Measurements from ENCODE around the gene SPINT1. TPM values are rescaled to one million over a fixed set of nuclear protein-coding genes. Genes with fewer than 3 reads are reported as not detected.
A peak's percentile ranks its signal among the peaks of the same experiment; 100 is the strongest.

SPINT1 gene
- total RNA-seq, 1 donor from 2014 or later, result 0.87 TPM

DNA sequence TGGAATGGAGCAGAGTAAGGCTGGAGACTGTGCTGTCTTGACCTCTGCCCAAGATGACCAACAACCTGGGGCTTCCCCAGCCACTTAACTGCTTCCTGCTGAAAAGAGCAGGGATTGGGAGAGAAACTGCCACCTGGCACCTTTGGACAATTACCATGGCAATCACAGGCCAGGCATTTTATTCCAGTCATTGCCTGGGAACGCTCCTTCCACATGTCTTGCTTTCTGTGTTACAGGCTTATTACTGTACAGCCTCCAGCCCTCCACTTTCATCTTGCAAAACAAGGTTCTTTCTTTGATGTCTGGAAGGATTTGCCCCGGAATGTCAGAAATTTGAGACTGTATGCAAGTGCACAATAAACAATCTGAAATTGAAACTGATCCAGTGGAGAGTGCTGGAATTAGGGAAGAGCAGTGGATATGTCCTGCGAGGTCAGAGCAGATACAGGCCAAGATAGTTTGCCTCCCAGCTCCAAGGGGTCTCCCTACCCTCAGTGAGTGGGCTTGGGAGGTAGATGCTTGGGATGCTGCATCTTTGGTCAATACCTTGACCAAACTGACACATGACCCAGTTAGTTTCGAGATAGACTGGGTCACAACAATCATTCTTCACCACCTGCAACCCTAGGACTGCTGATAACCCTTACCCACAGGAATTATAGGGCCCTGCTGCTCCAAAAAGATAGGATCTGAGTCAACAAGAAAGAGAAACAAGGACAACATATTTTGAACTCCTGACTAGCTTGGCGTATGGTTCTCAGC lies 18.0 kb upstream of the SPINT1 start:
- TF ChIP-seq, protein P1, sequence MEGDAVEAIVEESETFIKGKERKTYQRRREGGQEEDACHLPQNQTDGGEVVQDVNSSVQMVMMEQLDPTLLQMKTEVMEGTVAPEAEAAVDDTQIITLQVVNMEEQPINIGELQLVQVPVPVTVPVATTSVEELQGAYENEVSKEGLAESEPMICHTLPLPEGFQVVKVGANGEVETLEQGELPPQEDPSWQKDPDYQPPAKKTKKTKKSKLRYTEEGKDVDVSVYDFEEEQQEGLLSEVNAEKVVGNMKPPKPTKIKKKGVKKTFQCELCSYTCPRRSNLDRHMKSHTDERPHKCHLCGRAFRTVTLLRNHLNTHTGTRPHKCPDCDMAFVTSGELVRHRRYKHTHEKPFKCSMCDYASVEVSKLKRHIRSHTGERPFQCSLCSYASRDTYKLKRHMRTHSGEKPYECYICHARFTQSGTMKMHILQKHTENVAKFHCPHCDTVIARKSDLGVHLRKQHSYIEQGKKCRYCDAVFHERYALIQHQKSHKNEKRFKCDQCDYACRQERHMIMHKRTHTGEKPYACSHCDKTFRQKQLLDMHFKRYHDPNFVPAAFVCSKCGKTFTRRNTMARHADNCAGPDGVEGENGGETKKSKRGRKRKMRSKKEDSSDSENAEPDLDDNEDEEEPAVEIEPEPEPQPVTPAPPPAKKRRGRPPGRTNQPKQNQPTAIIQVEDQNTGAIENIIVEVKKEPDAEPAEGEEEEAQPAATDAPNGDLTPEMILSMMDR (IDR thresholded peaks at IDR 0.05), result no peak
- Mint-ChIP-seq H3K4me1 (ENCODE audit: low read depth) (peaks cover 3% of the 10 kb centered on the region), H3K4me3 (ENCODE audit: unreplicated experiment) (no peak overlapping the region), H3K27ac (ENCODE audit: unreplicated experiment) (no peak overlapping the region), H3K9me3 (ENCODE audit: low read depth) (no peaks in the 10 kb centered on the region), H3K36me3 (ENCODE audit: low read depth) (no peaks in the 10 kb centered on the region), H3K27me3 (ENCODE audit: low read depth) (peaks cover 8% of the 10 kb centered on the region)
- DNase-seq (ENCODE audit: low spot score), result no peak

DNA sequence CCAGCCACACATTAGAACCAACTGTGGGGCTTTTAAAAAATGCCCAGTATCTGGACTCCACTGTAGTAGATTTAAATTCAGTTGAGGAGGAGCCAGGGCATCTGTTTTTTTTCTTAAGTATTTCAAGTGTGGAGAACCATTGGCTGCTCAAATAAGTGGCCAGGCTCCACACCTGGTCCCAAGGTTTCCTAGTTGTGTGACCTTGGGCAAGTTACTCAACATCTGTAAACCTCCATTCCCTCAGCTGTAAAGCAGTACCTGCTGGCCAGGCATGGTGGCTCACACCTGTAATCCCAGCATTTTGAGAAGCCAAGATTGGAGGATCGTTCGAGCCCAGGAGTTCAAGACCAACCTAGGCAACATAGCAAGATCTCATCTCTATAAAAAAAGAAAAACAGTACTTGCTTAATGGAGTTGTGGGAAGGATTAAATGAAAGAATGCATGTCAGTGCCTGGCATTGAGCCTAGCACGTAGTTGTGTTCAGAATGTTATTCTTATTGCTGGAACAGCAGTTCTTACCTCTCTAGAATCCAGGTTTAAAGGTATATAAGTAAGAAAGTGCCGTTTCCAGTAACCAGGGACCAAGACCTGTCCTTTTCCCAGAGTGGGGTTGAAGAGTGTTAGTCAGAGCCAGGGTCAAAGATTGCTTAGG lies 17.3 kb upstream of the SPINT1 start:
- DNase-seq (ENCODE audit: low spot score), result no peak
- Mint-ChIP-seq H3K4me3 (ENCODE audit: unreplicated experiment) (no peak overlapping the region), H3K27ac (ENCODE audit: unreplicated experiment) (no peak overlapping the region), H3K9me3 (ENCODE audit: low read depth) (no peaks in the 10 kb centered on the region), H3K27me3 (ENCODE audit: low read depth) (peaks cover 8% of the 10 kb centered on the region), H3K4me1 (ENCODE audit: low read depth) (peaks cover 3% of the 10 kb centered on the region), H3K36me3 (ENCODE audit: low read depth) (no peaks in the 10 kb centered on the region)
- TF ChIP-seq, protein P1 (IDR thresholded peaks at IDR 0.05), result no peak

DNA sequence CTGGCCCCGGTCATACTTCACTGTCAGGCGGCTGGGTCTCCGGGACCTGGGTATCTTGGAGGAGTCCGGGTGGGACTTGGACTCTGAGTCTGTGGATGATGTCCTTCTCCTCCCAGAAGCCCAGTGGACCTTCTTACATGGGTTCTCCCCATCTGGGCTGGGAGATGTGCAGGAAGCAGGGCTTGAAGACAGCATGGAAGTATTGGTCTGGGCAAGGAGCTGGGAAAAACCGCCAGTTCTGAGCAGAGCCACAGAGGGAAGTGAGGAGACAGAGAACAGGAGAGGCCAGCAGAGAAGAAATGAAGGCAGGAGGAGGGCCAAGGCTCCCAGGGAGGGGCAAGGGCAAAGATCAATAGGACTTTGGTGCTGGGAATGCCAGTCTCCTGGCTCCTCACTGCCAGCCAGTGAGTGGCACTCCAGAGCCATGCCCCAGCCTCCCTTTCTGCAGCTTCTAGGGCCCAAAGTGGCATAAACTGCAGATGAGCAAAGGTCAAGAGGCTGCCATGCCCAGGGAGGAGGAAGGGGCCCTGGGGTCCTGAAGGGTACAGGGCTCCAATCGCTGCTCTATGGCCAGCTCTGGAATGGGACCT lies 15.3 kb upstream of the SPINT1 start, which contains the start of gene PPP1R14D:
Gene PPP1R14D, minus strand, starts transcription at position 262 of the 590 bp plus-strand sequence. Its CDS starts 67 bp downstream, at position 195.
- H3K36me3 Mint-ChIP-seq (ENCODE audit: low read depth), result no peaks in the 10 kb centered on the region
- H3K27me3 Mint-ChIP-seq (ENCODE audit: low read depth), result peaks cover 8% of the 10 kb centered on the region
- no peaks in the 10 kb centered on the region for H3K9me3 Mint-ChIP-seq (ENCODE audit: low read depth)
- TF ChIP-seq, protein P1 (IDR thresholded peaks at IDR 0.05), result no peak
- no peak within 1 kb of the TSS for H3K27ac Mint-ChIP-seq (ENCODE audit: unreplicated experiment)
- DNase-seq (ENCODE audit: low spot score), result peak; percentile 66
- no peak within 1 kb of the TSS for H3K4me3 Mint-ChIP-seq (ENCODE audit: unreplicated experiment)
- H3K4me1 Mint-ChIP-seq (ENCODE audit: low read depth), result peaks cover 3% of the 10 kb centered on the region

DNA sequence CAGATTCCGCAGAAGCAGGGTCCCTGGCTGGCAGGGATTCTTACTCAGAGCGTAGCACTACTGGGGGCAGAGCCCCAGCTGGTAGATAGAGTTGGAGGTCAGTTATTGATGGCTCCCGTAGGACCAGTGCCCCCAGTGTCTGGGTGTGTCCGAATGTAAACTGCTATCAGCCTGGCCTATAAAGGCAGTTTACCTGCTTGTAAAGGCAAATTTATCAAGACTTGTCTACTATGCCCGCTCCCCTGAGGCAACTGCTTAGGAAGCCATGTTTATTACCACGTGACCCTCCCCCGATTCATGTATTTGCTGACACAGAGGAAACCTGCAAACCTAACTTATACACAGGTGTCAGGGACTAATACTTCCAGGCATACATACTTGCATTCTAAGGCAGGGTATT lies 14.7 kb upstream of the SPINT1 start:
- Mint-ChIP-seq H3K36me3 (ENCODE audit: low read depth) (no peaks in the 10 kb centered on the region), H3K27ac (ENCODE audit: unreplicated experiment) (no peak overlapping the region), H3K4me3 (ENCODE audit: unreplicated experiment) (no peak overlapping the region), H3K4me1 (ENCODE audit: low read depth) (peaks cover 3% of the 10 kb centered on the region), H3K9me3 (ENCODE audit: low read depth) (no peaks in the 10 kb centered on the region), H3K27me3 (ENCODE audit: low read depth) (peaks cover 8% of the 10 kb centered on the region)
- TF ChIP-seq, protein P1 (IDR thresholded peaks at IDR 0.05), result no peak
- DNase-seq (ENCODE audit: low spot score), result no peak

DNA sequence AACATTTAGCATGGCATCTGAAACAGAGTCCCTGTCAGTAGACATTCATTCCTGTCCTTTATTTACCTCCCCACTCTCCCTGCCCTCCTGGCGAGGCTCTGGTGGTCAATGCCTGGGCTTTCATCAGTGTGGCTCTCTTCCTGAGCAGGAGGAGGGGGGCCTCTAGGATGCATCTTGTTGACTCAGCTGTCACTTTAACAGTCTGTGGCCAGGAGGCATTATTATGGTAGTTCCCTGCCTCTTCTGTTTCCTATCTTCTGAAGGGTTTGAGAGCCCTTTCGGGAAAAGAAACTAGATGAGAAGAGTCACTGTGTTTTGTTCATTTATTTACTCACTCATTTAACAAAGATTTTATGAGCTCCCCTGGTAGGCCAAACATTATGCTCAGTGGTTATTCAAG lies 13.0 kb upstream of the SPINT1 start:
- DNase-seq (ENCODE audit: low spot score), result no peak

More for the DNA sequence above, 13.0 kb upstream of the SPINT1 start:
- H3K36me3 Mint-ChIP-seq (ENCODE audit: low read depth), result no peaks in the 10 kb centered on the region
- no peak overlapping the region for H3K4me3 Mint-ChIP-seq (ENCODE audit: unreplicated experiment)
- no peak overlapping the region for H3K27ac Mint-ChIP-seq (ENCODE audit: unreplicated experiment)
- H3K9me3 Mint-ChIP-seq (ENCODE audit: low read depth), result no peaks in the 10 kb centered on the region
- H3K27me3 Mint-ChIP-seq (ENCODE audit: low read depth), result peaks cover 8% of the 10 kb centered on the region
- TF ChIP-seq, protein P1 (IDR thresholded peaks at IDR 0.05), result no peak
- peaks cover 7% of the 10 kb centered on the region for H3K4me1 Mint-ChIP-seq (ENCODE audit: low read depth)
